Measurements from ENCODE around the gene LYSET. TPM values are rescaled to one million over a fixed set of nuclear protein-coding genes. Genes with fewer than 3 reads are reported as not detected.

Gene LYSET
- polyA plus RNA-seq, 1 of the 3 experiments (the other 2 are of a cell fraction), result 17.7 TPM

- Histone ChIP-seq H3K9me2 (no peaks in the 10 kb centered on the region), H3K9ac (no peak overlapping the region), H3F3A (replicated peaks; ENCODE audit: insufficient read depth) (no peaks in the 10 kb centered on the region), H4K20me1 (ENCODE audit: insufficient read depth) (no peaks in the 10 kb centered on the region), H3K79me2 (ENCODE audit: insufficient read depth) (no peaks in the 10 kb centered on the region), H3K27ac (ENCODE audit: low read depth in 2 of 2, low read length in 1 of 2) (no peak overlapping the region), H3K36me3 (replicated peaks in 1 of 2; ENCODE audit: control insufficient read depth in 1 of 2, insufficient read depth in 2 of 2, low read length in 1 of 2) (no peaks in the 10 kb centered on the region), H3K4me3 (ENCODE audit: low read depth in 2 of 2, low read length in 1 of 2) (no peak overlapping the region), H3K9me3 (no peaks in the 10 kb centered on the region), H3K27me3 (ENCODE audit: insufficient read depth) (no peaks in the 10 kb centered on the region), H3K4me2 (no peak overlapping the region), H2AFZ (ENCODE audit: low read depth) (no peak overlapping the region), H3K4me1 (ENCODE audit: control insufficient read depth in 1 of 2, insufficient read depth in 2 of 2, low read depth in 1 of 2, low read length in 1 of 2) (no peaks in the 10 kb centered on the region; a peak in 1 of 4 replicates)
- ChIA-PET POLR2A (interaction anchor here (0.6 kb wide), 1 partner anchor 28 kb away, joined by 3 read pairs; no protein-coding TSS in a partner anchor), CTCF (interaction anchor here (1.0 to 1.6 kb wide), 4 partner anchors 11 to 195 kb away, joined by 3 to 10 read pairs (median 4); no protein-coding TSS in a partner anchor)
- DNase-seq, result no peak
- 73% methylated on average over 13 of the region's 13 CpGs for WGBS (ENCODE audit: low lambda C conversion rate)
- TF ChIP-seq CHD2 (IDR thresholded peaks at IDR 0.05; ENCODE audit: low read length, partially characterized antibody), result no peak
- TF ChIP-seq, protein P1, sequence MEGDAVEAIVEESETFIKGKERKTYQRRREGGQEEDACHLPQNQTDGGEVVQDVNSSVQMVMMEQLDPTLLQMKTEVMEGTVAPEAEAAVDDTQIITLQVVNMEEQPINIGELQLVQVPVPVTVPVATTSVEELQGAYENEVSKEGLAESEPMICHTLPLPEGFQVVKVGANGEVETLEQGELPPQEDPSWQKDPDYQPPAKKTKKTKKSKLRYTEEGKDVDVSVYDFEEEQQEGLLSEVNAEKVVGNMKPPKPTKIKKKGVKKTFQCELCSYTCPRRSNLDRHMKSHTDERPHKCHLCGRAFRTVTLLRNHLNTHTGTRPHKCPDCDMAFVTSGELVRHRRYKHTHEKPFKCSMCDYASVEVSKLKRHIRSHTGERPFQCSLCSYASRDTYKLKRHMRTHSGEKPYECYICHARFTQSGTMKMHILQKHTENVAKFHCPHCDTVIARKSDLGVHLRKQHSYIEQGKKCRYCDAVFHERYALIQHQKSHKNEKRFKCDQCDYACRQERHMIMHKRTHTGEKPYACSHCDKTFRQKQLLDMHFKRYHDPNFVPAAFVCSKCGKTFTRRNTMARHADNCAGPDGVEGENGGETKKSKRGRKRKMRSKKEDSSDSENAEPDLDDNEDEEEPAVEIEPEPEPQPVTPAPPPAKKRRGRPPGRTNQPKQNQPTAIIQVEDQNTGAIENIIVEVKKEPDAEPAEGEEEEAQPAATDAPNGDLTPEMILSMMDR (IDR thresholded peaks at IDR 0.05), result no peak
- TF ChIP-seq GABPA (IDR thresholded peaks at IDR 0.05; ENCODE audit: low read depth), result no peak
- TF ChIP-seq TCF12 (IDR thresholded peaks at IDR 0.05), result no peak
- TF ChIP-seq MEF2A (IDR thresholded peaks at IDR 0.05; ENCODE audit: borderline replicate concordance, low read depth), result no peak
- TF ChIP-seq, protein P2, sequence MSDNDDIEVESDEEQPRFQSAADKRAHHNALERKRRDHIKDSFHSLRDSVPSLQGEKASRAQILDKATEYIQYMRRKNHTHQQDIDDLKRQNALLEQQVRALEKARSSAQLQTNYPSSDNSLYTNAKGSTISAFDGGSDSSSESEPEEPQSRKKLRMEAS (IDR thresholded peaks at IDR 0.05; ENCODE audit: low read depth), result no peak
- no peak for TF ChIP-seq FOXM1 (IDR thresholded peaks at IDR 0.05; ENCODE audit: low read depth)
Measured at GRCh38 chr14:93142854-93143652, 42.1 kb upstream of the LYSET start.

GRCh38 chr14:93146119-93146518 lies 39.0 kb upstream of the LYSET start:
- H3F3A ChIP-seq (replicated peaks; ENCODE audit: insufficient read depth), result no peaks in the 10 kb centered on the region
- CTCF ChIA-PET, result interaction anchor here (1.0 to 1.4 kb wide), 4 partner anchors 17 to 201 kb away, joined by 3 to 5 read pairs (median 4); no protein-coding TSS in a partner anchor
- H3K9me2 ChIP-seq, result no peaks in the 10 kb centered on the region
- no peaks in the 10 kb centered on the region for H4K20me1 ChIP-seq (ENCODE audit: insufficient read depth)
- H3K36me3 ChIP-seq (replicated peaks in 1 of 2; ENCODE audit: control insufficient read depth in 1 of 2, insufficient read depth in 2 of 2, low read length in 1 of 2), result no peaks in the 10 kb centered on the region
- H3K9ac ChIP-seq, result no peak overlapping the region
- no peak for TF ChIP-seq ZBTB33 (IDR thresholded peaks at IDR 0.05; ENCODE audit: borderline replicate concordance, low read depth)
- no peak for TF ChIP-seq MEF2A (IDR thresholded peaks at IDR 0.05; ENCODE audit: borderline replicate concordance, low read depth)
- H2AFZ ChIP-seq (ENCODE audit: low read depth), result no peak overlapping the region
- WGBS (ENCODE audit: low lambda C conversion rate), result 67% methylated on average over 9 of the region's 9 CpGs
- no peak overlapping the region for H3K4me2 ChIP-seq
- no peaks in the 10 kb centered on the region for H3K27me3 ChIP-seq (ENCODE audit: insufficient read depth)
- no peak for DNase-seq
- no peaks in the 10 kb centered on the region for H3K9me3 ChIP-seq
- no peaks in the 10 kb centered on the region; a peak in 1 of 4 replicates for H3K4me1 ChIP-seq (ENCODE audit: control insufficient read depth in 1 of 2, insufficient read depth in 2 of 2, low read depth in 1 of 2, low read length in 1 of 2)
- no peaks in the 10 kb centered on the region for H3K79me2 ChIP-seq (ENCODE audit: insufficient read depth)
- no peak overlapping the region for H3K4me3 ChIP-seq (ENCODE audit: low read depth in 2 of 2, low read length in 1 of 2)
- no peak overlapping the region for H3K27ac ChIP-seq (ENCODE audit: low read depth in 2 of 2, low read length in 1 of 2)
- POLR2A ChIA-PET, result no interaction called here
